Astrocyte (in vitro differentiated cells and primary cell): ENCODE results near the gene PDZRN4. TPM values are rescaled to one million over a fixed set of nuclear protein-coding genes. Genes with fewer than 3 reads are reported as not detected.

Experiments
- DNase-seq: peaks from one replicate; pipeline ENCODE4 v3.0.0-alpha.2; 2010; ENCODE audit warnings: low read depth
- FAIRE-seq: peaks from 2 replicates; lab custom pipeline; 2011; peaks lifted over from hg19 to GRCh38; lab: Jason Lieb, UNC
- H2AFZ ChIP-seq: 2 replicates; pipeline ENCODE4 v1.6.0; 2012; ENCODE audit warnings: low read depth, low read length, inconsistent platforms
- H3K27ac ChIP-seq: 2 replicates; pipeline ENCODE4 v1.5.1; 2011; ENCODE audit warnings: low read depth, low read length, inconsistent platforms
- H3K27me3 ChIP-seq: 2 replicates; pipeline ENCODE4 v1.6.0; 2011; ENCODE audit warnings: low read length, inconsistent platforms; ENCODE audit not compliant: insufficient read depth
- H3K36me3 ChIP-seq: 2 replicates; pipeline ENCODE4 v1.5.1; 2011; ENCODE audit warnings: low read length, inconsistent platforms; ENCODE audit not compliant: insufficient read depth
- H3K4me1 ChIP-seq: 2 replicates; pipeline ENCODE4 v1.5.1; 2011; ENCODE audit warnings: low read length, inconsistent platforms; ENCODE audit not compliant: insufficient read depth
- H3K4me2 ChIP-seq: 2 replicates; pipeline ENCODE4 v1.6.0; 2012; ENCODE audit warnings: low read length, inconsistent platforms
- H3K4me3 ChIP-seq: 2 replicates; pipeline ENCODE4 v1.5.1; 2011; ENCODE audit warnings: low read depth, mild to moderate bottlenecking, low read length, inconsistent platforms; ENCODE audit not compliant: insufficient read depth
- H3K79me2 ChIP-seq: 2 replicates; pipeline ENCODE4 v1.6.0; 2012; ENCODE audit warnings: mild to moderate bottlenecking, low read length, inconsistent platforms; ENCODE audit not compliant: insufficient read depth
- H3K9ac ChIP-seq: 2 replicates; pipeline ENCODE4 v1.6.0; 2012; ENCODE audit warnings: mild to moderate bottlenecking, low read length, inconsistent platforms
- H3K9me3 ChIP-seq: 2 replicates; pipeline ENCODE4 v1.5.1; 2012; ENCODE audit warnings: low read depth, mild to moderate bottlenecking, low read length, inconsistent platforms; ENCODE audit not compliant: insufficient read depth
- H4K20me1 ChIP-seq: 2 replicates; pipeline ENCODE4 v1.6.0; 2012; ENCODE audit warnings: low read length, inconsistent platforms; ENCODE audit not compliant: insufficient read depth
- H3K27ac Mint-ChIP-seq: one replicate; pipeline ENCODE4 v1.8.0; 2021; ENCODE audit warnings: mild to moderate bottlenecking, mixed read lengths; ENCODE audit not compliant: unreplicated experiment
- H3K27me3 Mint-ChIP-seq: one replicate; pipeline ENCODE4 v1.8.0; 2021; ENCODE audit warnings: low read depth, mixed read lengths; ENCODE audit not compliant: unreplicated experiment
- H3K36me3 Mint-ChIP-seq: one replicate; pipeline ENCODE4 v1.8.0; 2021; ENCODE audit warnings: low read depth, mixed read lengths; ENCODE audit not compliant: unreplicated experiment
- H3K4me1 Mint-ChIP-seq: one replicate; pipeline ENCODE4 v1.8.0; 2021; ENCODE audit warnings: low read depth, mixed read lengths; ENCODE audit not compliant: unreplicated experiment
- H3K4me3 Mint-ChIP-seq: one replicate; pipeline ENCODE4 v1.8.0; 2021; ENCODE audit warnings: mild to moderate bottlenecking, moderate library complexity, mixed read lengths; ENCODE audit not compliant: unreplicated experiment
- H3K9me3 Mint-ChIP-seq: one replicate; pipeline ENCODE4 v1.8.0; 2021; ENCODE audit warnings: mild to moderate bottlenecking, mixed read lengths; ENCODE audit not compliant: unreplicated experiment
- CTCF ChIP-seq: IDR thresholded peaks from 2 replicates; pipeline ENCODE4 v1.5.1; 2011; ENCODE audit warnings: low read depth, mild to moderate bottlenecking, inconsistent platforms, low read length, moderate library complexity; ENCODE audit not compliant: insufficient read depth
- EZH2 ChIP-seq: IDR thresholded peaks from 2 replicates; pipeline ENCODE4 v1.6.1; 2012; ENCODE audit warnings: mild to moderate bottlenecking, low read length, inconsistent platforms; ENCODE audit not compliant: insufficient read depth
- total RNA-seq: library from RNA; stranded (reverse); gene quantifications from 2 replicates; pipeline ENCODE4 v1.2.1, GENCODE V29; 2021

PDZRN4 gene
- total RNA-seq, 1 donor from 2014 or later, result not detected

- Mint-ChIP-seq H3K27ac (no peak overlapping the region), H3K36me3 (no peaks in the 10 kb centered on the region), H3K9me3 (no peaks in the 10 kb centered on the region), H3K4me3 (no peak overlapping the region), H3K4me1 (no peaks in the 10 kb centered on the region), H3K27me3 (no peaks in the 10 kb centered on the region)
- no peaks in the 10 kb centered on the region for H3K27me3 ChIP-seq
- FAIRE-seq, result no peak
- DNase-seq, result no peak
- no peaks in the 10 kb centered on the region for H3K36me3 ChIP-seq
- no peaks in the 10 kb centered on the region for H3K9me3 ChIP-seq
- TF ChIP-seq CTCF (no peak), EZH2 (no peak)
- H3K79me2 ChIP-seq, result no peaks in the 10 kb centered on the region
- no peak overlapping the region for H3K9ac ChIP-seq
- H3K4me3 ChIP-seq, result no peak overlapping the region
- no peaks in the 10 kb centered on the region for H4K20me1 ChIP-seq
- H3K27ac ChIP-seq, result no peak overlapping the region
- H3K4me2 ChIP-seq, result no peak overlapping the region
- no peaks in the 10 kb centered on the region for H3K4me1 ChIP-seq
- H2AFZ ChIP-seq, result no peak overlapping the region
Measured at GRCh38 chr12:41220931-41221330, 32.8 kb downstream of the PDZRN4 start.

GRCh38 chr12:41221491-41221890 is 33.4 kb downstream of the PDZRN4 start:
- Mint-ChIP-seq H3K4me3 (no peak overlapping the region), H3K27ac (no peak overlapping the region), H3K27me3 (no peaks in the 10 kb centered on the region), H3K4me1 (no peaks in the 10 kb centered on the region), H3K36me3 (no peaks in the 10 kb centered on the region), H3K9me3 (no peaks in the 10 kb centered on the region)
- DNase-seq (no peak), FAIRE-seq (no peak)
- Histone ChIP-seq H3K79me2 (no peaks in the 10 kb centered on the region), H2AFZ (no peak overlapping the region), H3K4me1 (no peaks in the 10 kb centered on the region), H3K4me3 (no peak overlapping the region), H3K4me2 (no peak overlapping the region), H3K27ac (no peak overlapping the region), H3K27me3 (no peaks in the 10 kb centered on the region), H3K9ac (no peak overlapping the region), H3K36me3 (no peaks in the 10 kb centered on the region), H3K9me3 (no peaks in the 10 kb centered on the region), H4K20me1 (no peaks in the 10 kb centered on the region)
- TF ChIP-seq CTCF, result no peak
- TF ChIP-seq EZH2, result no peak

GRCh38 chr12:41223600-41223999 is 35.5 kb downstream of the PDZRN4 start:
- no peak overlapping the region for H3K4me3 Mint-ChIP-seq

More at GRCh38 chr12:41223600-41223999, 35.5 kb downstream of the PDZRN4 start:
- Histone ChIP-seq H3K36me3 (no peaks in the 10 kb centered on the region), H3K9me3 (no peaks in the 10 kb centered on the region), H3K9ac (no peak overlapping the region), H3K4me1 (no peaks in the 10 kb centered on the region), H3K27ac (no peak overlapping the region), H3K4me3 (no peak overlapping the region), H3K79me2 (no peaks in the 10 kb centered on the region), H3K4me2 (no peak overlapping the region), H3K27me3 (no peaks in the 10 kb centered on the region), H4K20me1 (no peaks in the 10 kb centered on the region), H2AFZ (no peak overlapping the region)
- FAIRE-seq, result no peak
- TF ChIP-seq EZH2 (no peak), CTCF (no peak)
- H3K36me3 Mint-ChIP-seq, result no peaks in the 10 kb centered on the region
- DNase-seq, result no peak
- no peaks in the 10 kb centered on the region for H3K4me1 Mint-ChIP-seq
- no peaks in the 10 kb centered on the region for H3K27me3 Mint-ChIP-seq
- no peaks in the 10 kb centered on the region for H3K9me3 Mint-ChIP-seq
- no peak overlapping the region for H3K27ac Mint-ChIP-seq
